Kasumi-1 (cell line): ENCODE data around the gene ZBTB24.

Source experiments
- DNase-seq, 2 experiments: peaks; one replicate each; lab custom pipeline; 2025; lab: John Stamatoyannopoulos, UW

Gene ZBTB24

GRCh38 chr6:109420751-109421150 lies 62.3 kb downstream of the ZBTB24 start:
- peak; percentile 10 to 38 for DNase-seq

GRCh38 chr6:109417646-109418045 lies 65.4 kb downstream of the ZBTB24 start:
- DNase-seq, result no peak
